EH (cell line): ENCODE measurements around the gene TMIGD1.

ENCODE experiments used
- DNase-seq: peaks from one replicate; pipeline ENCODE4 v3.0.0-alpha.2; 2015; ENCODE audit warnings: low read depth

Gene TMIGD1

GRCh38 chr17:30290077-30290476 is 43.8 kb downstream of the TMIGD1 start:
- no peak for DNase-seq

- DNase-seq: no peak
Observed at GRCh38 chr17:30279156-30279555, 54.7 kb downstream of the TMIGD1 start.

- peak; percentile 48 for DNase-seq
Observed at GRCh38 chr17:30278032-30278431, 55.8 kb downstream of the TMIGD1 start.

GRCh38 chr17:30275911-30276310 is 57.9 kb downstream of the TMIGD1 start:
- no peak for DNase-seq

GRCh38 chr17:30274887-30275286 is 59.0 kb downstream of the TMIGD1 start:
- no peak for DNase-seq

GRCh38 chr17:30273373-30273772 is 60.5 kb downstream of the TMIGD1 start:
- peak; percentile 50 for DNase-seq

GRCh38 chr17:30271102-30271501 is 62.8 kb downstream of the TMIGD1 start:
- peak; percentile 17 for DNase-seq

GRCh38 chr17:30267625-30268024 is 66.2 kb downstream of the TMIGD1 start:
- no peak for DNase-seq
